ENCODE data around the gene LAP3.

DNA sequence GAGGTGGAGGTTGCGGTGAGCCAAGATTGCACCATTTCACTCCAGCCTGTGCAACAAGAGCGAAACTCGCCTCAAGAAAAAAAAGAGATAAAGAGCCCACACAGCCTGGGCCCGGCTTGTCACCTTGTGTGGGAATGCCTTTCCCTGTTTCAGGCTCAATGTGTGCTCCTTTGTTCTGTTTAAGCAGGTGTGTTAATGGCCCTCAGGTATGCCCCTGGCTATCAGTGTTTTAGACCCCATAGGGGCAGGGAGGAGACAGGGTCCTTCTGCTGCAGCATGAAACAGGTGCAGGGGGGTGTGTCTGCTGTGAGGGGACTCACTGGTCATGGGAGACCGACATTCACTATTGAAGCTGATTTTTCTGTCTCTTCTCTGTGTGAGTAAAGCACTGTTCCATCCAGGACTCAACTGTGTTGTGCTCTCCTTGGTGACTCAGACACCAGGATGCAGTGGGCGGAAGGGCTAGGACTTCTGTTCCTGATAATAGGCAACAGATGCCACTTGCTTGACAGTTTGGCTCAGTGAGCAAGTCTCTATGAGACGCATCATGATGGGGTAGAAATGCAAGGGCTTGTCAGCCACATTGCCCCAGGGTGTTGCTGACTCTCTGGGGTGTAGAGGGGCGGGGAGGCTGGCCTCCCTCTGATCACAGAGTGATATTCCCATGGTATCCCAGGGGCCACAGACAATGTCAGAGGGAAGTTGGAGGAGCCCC lies 15.6 kb upstream of the LAP3 start:
- TF ChIP-seq, protein P1, sequence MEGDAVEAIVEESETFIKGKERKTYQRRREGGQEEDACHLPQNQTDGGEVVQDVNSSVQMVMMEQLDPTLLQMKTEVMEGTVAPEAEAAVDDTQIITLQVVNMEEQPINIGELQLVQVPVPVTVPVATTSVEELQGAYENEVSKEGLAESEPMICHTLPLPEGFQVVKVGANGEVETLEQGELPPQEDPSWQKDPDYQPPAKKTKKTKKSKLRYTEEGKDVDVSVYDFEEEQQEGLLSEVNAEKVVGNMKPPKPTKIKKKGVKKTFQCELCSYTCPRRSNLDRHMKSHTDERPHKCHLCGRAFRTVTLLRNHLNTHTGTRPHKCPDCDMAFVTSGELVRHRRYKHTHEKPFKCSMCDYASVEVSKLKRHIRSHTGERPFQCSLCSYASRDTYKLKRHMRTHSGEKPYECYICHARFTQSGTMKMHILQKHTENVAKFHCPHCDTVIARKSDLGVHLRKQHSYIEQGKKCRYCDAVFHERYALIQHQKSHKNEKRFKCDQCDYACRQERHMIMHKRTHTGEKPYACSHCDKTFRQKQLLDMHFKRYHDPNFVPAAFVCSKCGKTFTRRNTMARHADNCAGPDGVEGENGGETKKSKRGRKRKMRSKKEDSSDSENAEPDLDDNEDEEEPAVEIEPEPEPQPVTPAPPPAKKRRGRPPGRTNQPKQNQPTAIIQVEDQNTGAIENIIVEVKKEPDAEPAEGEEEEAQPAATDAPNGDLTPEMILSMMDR (IDR thresholded peaks at IDR 0.05) = no peak
- no peak for TF ChIP-seq POLR2A (IDR thresholded peaks at IDR 0.05)
